Esophagus muscularis mucosa (tissue), 3 donors: ENCODE measurements around the gene EGR4.

Experiments
- CTCF ChIP-seq, 3 experiments: fragments of 200-600 bp in 2 of 3; fragments of 450-650 bp in 1 of 3; sonication (generic) in 2 of 3; IDR thresholded peaks; one replicate each; pipeline ENCODE4 v1.5.1; 2017 to 2019; ENCODE audit warnings: antibody characterized with exemption in 3 of 3, mild to moderate bottlenecking in 2 of 3, moderate library complexity in 1 of 3
- POLR2A ChIP-seq: fragments of 450-650 bp; IDR thresholded peaks from one replicate; pipeline ENCODE4 v1.6.1; 2017; ENCODE audit warnings: antibody characterized with exemption, moderate library complexity, mild to moderate bottlenecking, low read depth
- POLR2AphosphoS5 ChIP-seq, 2 donors: sonication (generic); formaldehyde crosslinking; IDR thresholded peaks; one replicate each; pipeline ENCODE4 v1.6.1; 2017; ENCODE audit warnings: antibody characterized with exemption in 2 of 2

- TF ChIP-seq POLR2A (no peak), POLR2AphosphoS5 (IDR thresholded peaks at IDR 0.05) (no peak), CTCF (IDR thresholded peaks at IDR 0.05) (no peak)
Measured at GRCh38 chr2:73339201-73339600, 45.9 kb upstream of the EGR4 start.
